ENCODE measurements around the gene VPS26A. TPM values are rescaled to one million over a fixed set of nuclear protein-coding genes. Genes with fewer than 3 reads are reported as not detected.

Gene VPS26A
- total and polyA plus RNA-seq, 2 donors (not counting 3 experiments of a cell fraction or from before 2014, with no cell fraction given), result 11.7 to 60.3 TPM

DNA sequence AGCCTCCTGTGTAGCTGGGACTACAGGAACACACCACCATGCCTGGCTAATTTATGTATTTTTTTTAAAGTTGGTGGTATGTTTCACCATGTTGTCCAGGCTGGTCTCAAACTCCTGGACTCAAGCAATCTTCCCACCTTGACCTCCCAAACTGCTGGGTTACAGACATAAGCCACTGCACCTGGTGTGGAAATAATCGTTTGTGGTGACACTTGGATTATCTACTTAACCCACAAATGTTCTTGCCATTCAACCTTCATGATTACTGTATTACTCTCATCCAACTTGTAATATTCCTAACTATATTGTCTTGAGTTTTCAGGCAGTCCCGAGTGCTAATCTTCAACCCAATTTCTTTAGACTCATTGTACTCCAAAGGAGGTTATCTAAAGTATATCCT lies 45.7 kb upstream of the VPS26A start:
- CTCF ChIA-PET, result no interaction called here
- FAIRE-seq, result no peak

DNA sequence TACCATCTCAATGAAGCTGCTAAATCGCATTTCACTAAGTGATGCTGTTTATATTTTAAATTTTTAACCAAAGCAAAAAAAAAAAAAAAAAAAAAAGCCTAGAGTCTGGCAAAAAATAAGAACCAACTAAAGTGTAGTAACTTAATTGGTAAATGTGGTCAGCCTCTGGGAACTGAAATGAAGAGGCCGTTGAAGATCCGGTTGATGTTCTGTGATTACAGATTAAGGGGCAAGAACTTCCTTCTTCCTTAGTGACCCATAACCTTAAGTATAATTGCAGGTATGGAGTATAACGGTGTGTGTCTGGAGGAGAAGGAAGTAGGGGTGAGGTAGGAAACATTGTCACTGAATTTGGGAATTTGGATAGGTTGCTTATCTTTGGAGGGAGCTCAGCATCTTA lies 43.8 kb upstream of the VPS26A start:
- no peaks in the 10 kb centered on the region for H3K36me3 ChIP-seq (ENCODE audit: control insufficient read depth in 2 of 2, extremely low read depth in 1 of 2, insufficient read depth in 2 of 2, low read length in 2 of 2)
- H3K4me3 ChIP-seq (replicated peaks in 1 of 3; ENCODE audit: insufficient read depth in 1 of 3, low read depth in 1 of 3, low read length in 3 of 3), result no peak overlapping the region
- H3K9me3 ChIP-seq (replicated peaks; ENCODE audit: control insufficient read depth, insufficient read depth, low read length), result no peaks in the 10 kb centered on the region
- no peak overlapping the region for H2AFZ ChIP-seq (ENCODE audit: low read depth, low read length)
- FAIRE-seq (no peak), DNase-seq (ENCODE audit: low read depth, low spot score) (no peak)
- TF ChIP-seq POLR2AphosphoS5 (IDR thresholded peaks at IDR 0.05; ENCODE audit: insufficient read depth, low read depth, low read length), result no peak
- H4K20me1 ChIP-seq (replicated peaks; ENCODE audit: control insufficient read depth, extremely low read depth, insufficient read depth, low read length), result no peaks in the 10 kb centered on the region
- H3K27ac ChIP-seq (ENCODE audit: insufficient read depth, low read depth, low read length), result no peak overlapping the region
- dilution Hi-C loops (cut with MboI; ENCODE audit: extremely low pct_ligation_motif_present, low sequenced_read_pairs) (no loop called here), intact Hi-C loops (cut with micrococcal nuclease) (no loop called here)
- no TSS peak for BruUV-seq (replicated peaks)
- no peaks in the 10 kb centered on the region for H3K79me2 ChIP-seq (ENCODE audit: control insufficient read depth, insufficient read depth, low read length)
- H3K9ac ChIP-seq (replicated peaks; ENCODE audit: extremely low read depth, insufficient read depth, low read length), result no peak overlapping the region
- no peak overlapping the region for H3K4me2 ChIP-seq (ENCODE audit: insufficient read depth, low read length)
- no peaks in the 10 kb centered on the region for H3K9me1 ChIP-seq (replicated peaks; ENCODE audit: control insufficient read depth, extremely low read depth, insufficient read depth, low read length)
- no peaks in the 10 kb centered on the region for H3K27me3 ChIP-seq (ENCODE audit: control insufficient read depth in 2 of 2, insufficient read depth in 2 of 2, low read length in 2 of 2)
- ChIA-PET CTCF (no interaction called here), POLR2A (no interaction called here)
- no peaks in the 10 kb centered on the region for H3K4me1 ChIP-seq (ENCODE audit: control insufficient read depth, extremely low read depth, insufficient read depth, low read length)

More for the DNA sequence above, 45.7 kb upstream of the VPS26A start:
- TF ChIP-seq POLR2AphosphoS5 (IDR thresholded peaks at IDR 0.05; ENCODE audit: insufficient read depth, low read depth, low read length), result no peak
- TF ChIP-seq GATA2 (IDR thresholded peaks at IDR 0.05; ENCODE audit: insufficient read depth, insufficient read length, low read depth, low read length), result no peak
- no peak for TF ChIP-seq FOS (IDR thresholded peaks at IDR 0.05; ENCODE audit: borderline replicate concordance, insufficient read depth, low read length)
- no peak for TF ChIP-seq MYC (IDR thresholded peaks at IDR 0.05; ENCODE audit: low read depth, low read length)
- POLR2A ChIA-PET, result no interaction called here
- Histone ChIP-seq H3K27me3 (ENCODE audit: control insufficient read depth in 2 of 2, insufficient read depth in 2 of 2, low read length in 2 of 2) (no peaks in the 10 kb centered on the region), H3K4me2 (ENCODE audit: insufficient read depth, low read length) (no peak overlapping the region), H4K20me1 (replicated peaks; ENCODE audit: control insufficient read depth, extremely low read depth, insufficient read depth, low read length) (no peaks in the 10 kb centered on the region), H3K9me3 (replicated peaks; ENCODE audit: control insufficient read depth, insufficient read depth, low read length) (no peaks in the 10 kb centered on the region), H2AFZ (ENCODE audit: low read depth, low read length) (no peak overlapping the region), H3K4me3 (replicated peaks in 1 of 3; ENCODE audit: insufficient read depth in 1 of 3, low read depth in 1 of 3, low read length in 3 of 3) (no peak overlapping the region), H3K9ac (replicated peaks; ENCODE audit: extremely low read depth, insufficient read depth, low read length) (no peak overlapping the region), H3K27ac (ENCODE audit: insufficient read depth, low read depth, low read length) (no peak overlapping the region), H3K9me1 (replicated peaks; ENCODE audit: control insufficient read depth, extremely low read depth, insufficient read depth, low read length) (no peaks in the 10 kb centered on the region), H3K4me1 (ENCODE audit: control insufficient read depth, extremely low read depth, insufficient read depth, low read length) (no peaks in the 10 kb centered on the region), H3K79me2 (ENCODE audit: control insufficient read depth, insufficient read depth, low read length) (no peaks in the 10 kb centered on the region), H3K36me3 (ENCODE audit: control insufficient read depth in 2 of 2, extremely low read depth in 1 of 2, insufficient read depth in 2 of 2, low read length in 2 of 2) (no peaks in the 10 kb centered on the region)
- dilution Hi-C loops (cut with MboI; ENCODE audit: extremely low pct_ligation_motif_present, low sequenced_read_pairs) (no loop called here), intact Hi-C loops (cut with micrococcal nuclease) (no loop called here)
- no TSS peak for BruUV-seq (replicated peaks)
- no peak for DNase-seq (ENCODE audit: low read depth, low spot score)
